ENCODE results near the gene SOX5.

DNA sequence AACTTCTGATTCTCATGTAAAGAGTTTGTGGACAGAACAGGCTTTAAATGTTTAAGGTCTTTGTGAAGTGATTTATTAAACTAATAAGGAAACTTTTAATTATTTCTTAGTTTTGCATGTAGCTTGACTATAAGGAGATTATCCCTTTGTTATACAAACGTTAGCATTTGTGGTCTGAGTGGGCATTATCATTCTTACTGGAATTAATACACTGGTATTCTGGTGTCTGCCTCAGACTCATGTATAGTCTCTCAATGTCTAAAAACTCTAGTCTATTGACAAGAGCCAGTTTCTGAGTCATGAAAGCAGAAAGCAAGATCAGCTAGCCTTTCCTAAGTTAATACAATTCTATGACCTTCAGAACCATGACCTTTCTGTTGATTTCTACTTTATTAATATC is 51.3 kb downstream of the SOX5 start:
- TF ChIP-seq, protein P1, sequence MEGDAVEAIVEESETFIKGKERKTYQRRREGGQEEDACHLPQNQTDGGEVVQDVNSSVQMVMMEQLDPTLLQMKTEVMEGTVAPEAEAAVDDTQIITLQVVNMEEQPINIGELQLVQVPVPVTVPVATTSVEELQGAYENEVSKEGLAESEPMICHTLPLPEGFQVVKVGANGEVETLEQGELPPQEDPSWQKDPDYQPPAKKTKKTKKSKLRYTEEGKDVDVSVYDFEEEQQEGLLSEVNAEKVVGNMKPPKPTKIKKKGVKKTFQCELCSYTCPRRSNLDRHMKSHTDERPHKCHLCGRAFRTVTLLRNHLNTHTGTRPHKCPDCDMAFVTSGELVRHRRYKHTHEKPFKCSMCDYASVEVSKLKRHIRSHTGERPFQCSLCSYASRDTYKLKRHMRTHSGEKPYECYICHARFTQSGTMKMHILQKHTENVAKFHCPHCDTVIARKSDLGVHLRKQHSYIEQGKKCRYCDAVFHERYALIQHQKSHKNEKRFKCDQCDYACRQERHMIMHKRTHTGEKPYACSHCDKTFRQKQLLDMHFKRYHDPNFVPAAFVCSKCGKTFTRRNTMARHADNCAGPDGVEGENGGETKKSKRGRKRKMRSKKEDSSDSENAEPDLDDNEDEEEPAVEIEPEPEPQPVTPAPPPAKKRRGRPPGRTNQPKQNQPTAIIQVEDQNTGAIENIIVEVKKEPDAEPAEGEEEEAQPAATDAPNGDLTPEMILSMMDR (conservative IDR thresholded peaks at IDR 0.05 in 1 of 2, IDR thresholded peaks at IDR 0.05 in 1 of 2; ENCODE audit: low read depth in 1 of 2, low read length in 2 of 2) = no peak
- no peak for TF ChIP-seq EZH2 (IDR thresholded peaks at IDR 0.05; ENCODE audit: low read length, missing control alignments)
